GM12892 (cell line): ENCODE data around the gene USP11.

Experiments used
- POLR2A ChIP-seq: IDR thresholded peaks from 2 replicates; pipeline ENCODE4 v1.6.1; 2011; ENCODE audit warnings: low read depth, low read length, control low read depth
- POLR2AphosphoS5 ChIP-seq: IDR thresholded peaks from 2 replicates; pipeline ENCODE4 v1.6.1; 2011; ENCODE audit warnings: low read depth, low read length, control low read depth

GRCh38 chrX:47243351-47243750, 10.5 kb downstream of the USP11 start:
- no peak for TF ChIP-seq POLR2A
- TF ChIP-seq POLR2AphosphoS5 = no peak
